GM19468 (cell line): Measurements from ENCODE around the gene CAP2.

Experiments used
- ATAC-seq: cut with Tn5 transposase; IDR thresholded peaks from one replicate; pipeline ENCODE4 v1.9.1; 2021; ENCODE audit warnings: mild to moderate bottlenecking, moderate library complexity, moderate number of reproducible peaks; ENCODE audit not compliant: unreplicated experiment; ENCODE audit errors: extremely low read depth

The CAP2 gene

DNA sequence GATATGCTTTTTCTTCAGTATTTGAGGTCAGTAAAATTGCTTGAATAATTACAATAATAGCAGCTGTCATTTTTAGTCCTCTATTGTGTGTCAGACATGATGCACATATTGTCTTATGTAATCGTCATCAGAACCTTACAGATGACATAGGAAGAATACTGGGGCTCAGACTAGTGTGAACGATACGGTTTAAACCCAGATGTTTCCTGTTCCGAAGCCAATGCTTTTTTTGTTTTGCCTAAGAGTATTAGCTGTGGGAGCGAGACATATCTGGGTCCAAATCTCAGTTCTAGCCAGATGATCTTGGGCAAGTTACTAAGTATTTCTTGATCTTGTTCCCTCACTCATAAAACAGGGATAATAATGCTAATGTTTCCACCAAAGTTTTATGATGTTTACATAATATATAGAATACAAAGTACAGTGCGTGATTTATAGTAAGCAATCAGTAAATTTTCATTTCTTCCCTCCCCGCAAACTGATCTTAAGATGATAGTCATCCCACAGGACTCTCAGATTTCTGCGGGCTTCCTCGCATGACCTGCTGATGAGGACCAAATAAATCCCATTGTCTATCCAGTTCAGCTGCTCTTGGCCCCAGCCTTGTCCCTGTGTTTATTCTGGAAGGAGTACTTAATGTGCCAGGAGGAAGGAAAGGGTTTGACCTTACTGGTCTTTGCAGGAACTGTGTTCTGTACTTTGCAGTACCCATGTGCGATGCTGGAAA is 98.2 kb downstream of the CAP2 start:
- ATAC-seq, result no peak

DNA sequence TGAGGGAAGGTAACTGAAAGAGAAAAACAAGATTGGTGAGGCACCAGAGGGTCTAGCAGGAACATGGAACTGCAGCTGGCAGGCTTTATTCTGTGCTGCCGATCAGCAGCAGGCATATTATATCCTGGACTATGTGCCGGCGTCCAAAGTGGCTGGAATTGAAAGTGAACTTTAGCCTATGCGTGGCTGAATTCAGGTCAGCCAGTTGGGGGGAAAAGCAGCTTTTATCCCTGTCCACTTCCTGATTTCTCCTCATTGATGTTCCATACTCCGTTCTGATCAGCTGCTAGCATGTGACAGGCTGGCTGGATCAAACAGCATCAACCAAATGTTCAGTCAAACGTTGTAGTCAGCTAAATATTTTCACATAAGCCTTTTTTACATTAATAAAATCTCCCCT is 99.0 kb downstream of the CAP2 start:
- no peak for ATAC-seq

DNA sequence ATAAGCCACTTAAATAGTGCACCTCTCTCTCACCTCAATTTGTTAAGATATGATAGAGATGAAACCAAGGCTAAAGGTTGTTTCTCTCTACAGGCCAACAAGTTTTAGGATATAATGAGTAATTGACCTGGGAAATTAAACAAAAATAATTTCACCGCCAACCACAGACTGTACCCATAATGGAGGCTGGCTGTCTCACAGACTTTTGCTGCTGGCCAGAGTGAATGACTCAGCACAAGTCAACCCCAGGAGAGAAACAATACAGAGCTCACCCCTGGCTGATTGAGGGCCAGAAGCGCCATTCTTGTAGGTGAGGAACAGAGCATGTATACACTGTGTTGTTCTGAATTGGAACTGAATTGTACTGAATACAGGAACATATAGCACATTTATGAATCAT is 99.9 kb downstream of the CAP2 start:
- no peak for ATAC-seq

DNA sequence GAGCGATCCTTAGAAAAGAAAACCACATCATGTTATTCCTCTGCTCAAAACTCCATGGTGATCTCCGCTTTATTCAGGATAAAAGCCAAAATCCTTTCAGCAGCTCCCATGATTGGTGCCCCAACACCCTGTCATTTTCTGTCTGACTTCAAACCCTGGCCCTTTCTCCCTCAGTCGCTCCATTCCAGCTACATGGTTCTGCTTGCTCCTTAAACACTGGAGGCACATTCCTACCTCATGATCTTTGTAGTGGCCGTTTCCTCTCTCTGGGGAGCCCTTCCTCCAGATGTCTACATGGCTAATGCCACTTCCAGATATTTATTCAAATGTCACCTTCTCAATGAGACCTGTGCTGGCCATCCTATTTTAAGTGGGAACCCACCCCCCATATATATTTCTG is 100.8 kb downstream of the CAP2 start:
- ATAC-seq, result no peak

DNA sequence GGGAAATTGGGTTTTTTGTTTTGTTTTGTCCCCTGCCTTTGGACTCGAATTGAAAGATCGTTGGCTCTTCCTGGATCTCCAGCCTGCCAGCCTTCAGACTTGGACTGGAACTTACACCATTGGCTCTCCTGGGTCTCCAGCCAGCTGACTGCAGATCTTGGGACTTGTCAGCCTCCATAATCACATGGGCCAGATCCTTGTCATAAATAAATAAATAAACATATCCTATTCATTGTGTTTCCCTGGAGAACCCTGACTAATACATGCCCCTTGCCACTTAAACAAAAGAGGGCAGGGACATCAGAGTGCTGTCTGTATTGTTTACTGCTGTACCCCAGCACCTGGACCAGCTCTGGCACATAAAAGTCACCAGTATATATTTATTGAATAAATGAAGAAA is 101.5 kb downstream of the CAP2 start:
- no peak for ATAC-seq

DNA sequence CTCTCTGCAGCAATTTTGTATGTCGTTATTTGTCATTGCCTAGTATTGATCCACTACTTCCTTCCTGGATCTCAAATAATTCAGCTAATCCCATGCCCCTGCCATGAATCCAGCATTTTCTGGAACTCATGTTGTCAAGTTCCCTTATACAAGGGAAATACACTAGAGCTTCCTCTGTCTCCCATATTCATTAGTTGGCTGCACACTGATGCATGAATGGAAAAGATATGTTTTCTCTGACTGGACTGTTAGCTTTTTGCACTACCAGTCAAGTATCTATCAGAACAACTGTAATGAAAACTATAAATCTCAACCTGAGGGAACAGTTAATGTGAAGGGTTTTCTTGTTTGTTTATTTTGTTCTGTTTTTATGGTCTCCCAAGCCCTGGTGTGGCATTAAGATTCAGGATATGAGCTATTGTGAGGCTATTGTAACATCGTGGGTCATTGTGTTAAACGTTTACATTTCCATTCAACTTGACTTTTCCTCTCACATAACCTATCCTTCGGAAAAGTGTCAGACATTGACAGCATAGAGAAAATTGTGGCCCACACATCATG is 104.2 kb downstream of the CAP2 start:
- no peak for ATAC-seq

DNA sequence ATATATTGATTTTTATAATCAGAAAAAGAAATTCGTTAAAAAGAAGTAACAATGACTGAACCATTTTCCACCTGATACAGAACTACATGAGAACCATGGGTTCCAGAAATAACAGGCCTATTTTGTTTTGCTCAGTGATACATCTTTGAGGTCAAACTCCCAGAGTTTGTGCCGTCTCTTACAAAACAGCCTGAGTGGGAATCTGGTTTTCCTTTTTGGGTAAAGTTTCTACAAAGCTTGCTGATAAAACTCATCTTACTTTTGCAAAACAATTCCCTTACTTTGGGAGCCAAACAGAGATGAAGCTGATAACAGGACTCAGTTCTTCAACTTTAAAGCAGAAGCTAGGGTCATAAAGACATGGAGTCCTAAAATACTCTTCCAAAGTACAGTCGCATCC is 108.0 kb downstream of the CAP2 start:
- ATAC-seq, result no peak

DNA sequence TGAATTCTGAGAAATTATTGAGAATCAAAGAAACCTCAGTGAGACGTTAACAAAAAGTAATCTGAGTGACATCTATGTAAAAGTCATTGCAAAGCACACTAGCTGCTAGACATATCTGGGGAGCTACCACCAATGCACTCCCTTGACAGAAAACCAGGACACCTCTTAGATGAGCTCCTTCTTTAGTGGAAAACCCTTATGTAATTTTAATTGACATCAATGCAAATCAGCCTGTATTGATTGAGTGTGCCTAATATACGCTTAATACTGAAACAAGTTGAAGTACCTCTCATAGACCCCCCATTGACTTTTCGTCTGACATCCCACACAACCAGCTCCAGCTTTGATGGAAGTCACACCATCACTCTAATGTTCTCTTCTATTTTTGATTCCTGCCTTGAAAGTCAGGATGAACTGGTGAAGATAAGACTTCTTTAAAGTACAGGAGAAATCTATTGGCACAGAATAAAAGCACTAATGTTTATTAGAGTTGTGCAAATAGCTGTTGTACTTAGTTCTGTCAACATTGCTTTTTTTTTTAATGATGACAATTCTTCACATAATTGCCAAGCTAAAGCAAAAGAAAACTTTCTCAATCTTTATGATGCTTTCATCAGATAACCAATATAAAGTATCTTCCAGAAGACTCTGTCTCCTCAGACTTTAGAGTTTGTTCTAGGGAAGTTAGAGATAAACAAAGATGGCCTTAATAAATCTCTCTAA is 108.7 kb downstream of the CAP2 start:
- no peak for ATAC-seq

DNA sequence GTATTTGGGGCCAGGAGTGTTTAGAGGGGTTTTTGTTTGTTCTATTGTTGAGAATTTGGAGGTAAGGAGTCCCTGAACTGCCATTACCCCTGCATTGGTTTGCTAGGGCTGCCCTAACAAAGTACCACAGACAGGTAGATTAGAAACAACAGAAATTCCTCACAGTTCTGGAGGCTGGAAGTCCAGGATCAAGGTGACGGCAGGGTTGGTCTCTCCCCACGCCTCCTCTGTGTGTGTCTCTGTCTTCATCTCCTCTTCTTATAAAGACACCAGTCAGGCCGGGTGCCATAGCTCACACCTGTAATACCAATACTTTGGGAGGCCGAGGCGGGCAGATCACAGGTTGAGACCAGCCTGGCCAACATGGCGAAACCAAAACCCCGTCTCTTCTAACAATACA is 109.7 kb downstream of the CAP2 start:
- ATAC-seq, result no peak

DNA sequence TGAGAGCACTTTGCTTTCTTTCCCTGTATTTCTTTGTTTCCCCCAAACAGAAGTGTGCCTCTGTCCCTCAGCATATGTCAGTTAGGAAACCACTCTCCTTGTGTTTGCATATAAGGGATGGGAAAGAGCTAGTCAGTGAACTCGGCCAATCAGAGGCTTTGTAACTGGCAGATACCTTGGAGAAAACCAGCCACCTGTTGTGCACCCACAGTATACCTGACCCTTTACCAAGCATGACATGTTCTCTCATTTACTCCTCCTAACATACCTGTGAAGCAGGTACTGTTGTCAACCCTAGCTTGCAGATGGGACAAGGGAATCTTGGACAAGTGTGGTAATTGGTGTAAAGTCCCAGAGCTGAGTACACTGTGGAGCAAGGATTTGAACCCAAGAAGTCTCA is 110.6 kb downstream of the CAP2 start:
- ATAC-seq, result no peak

DNA sequence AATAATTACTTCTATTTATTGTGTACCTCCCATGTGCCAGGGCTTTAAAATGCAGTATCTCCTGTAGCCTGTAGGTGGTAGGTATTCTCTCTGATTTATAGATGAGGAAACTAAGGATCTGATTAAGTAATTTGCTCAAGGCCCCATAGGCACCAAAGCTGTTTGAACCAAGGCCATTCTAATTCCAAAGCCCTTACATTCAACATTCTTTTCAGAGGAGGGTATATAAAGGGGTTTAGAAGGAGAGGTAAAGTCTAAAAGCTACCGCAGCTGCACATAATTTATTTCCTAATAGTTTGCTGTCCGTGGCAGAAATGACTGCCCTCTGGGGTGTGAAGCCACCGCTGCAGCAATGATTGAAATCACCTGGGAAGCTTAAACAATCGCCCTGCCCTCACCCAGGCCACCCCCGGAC is 111.7 kb downstream of the CAP2 start:
- no peak for ATAC-seq

DNA sequence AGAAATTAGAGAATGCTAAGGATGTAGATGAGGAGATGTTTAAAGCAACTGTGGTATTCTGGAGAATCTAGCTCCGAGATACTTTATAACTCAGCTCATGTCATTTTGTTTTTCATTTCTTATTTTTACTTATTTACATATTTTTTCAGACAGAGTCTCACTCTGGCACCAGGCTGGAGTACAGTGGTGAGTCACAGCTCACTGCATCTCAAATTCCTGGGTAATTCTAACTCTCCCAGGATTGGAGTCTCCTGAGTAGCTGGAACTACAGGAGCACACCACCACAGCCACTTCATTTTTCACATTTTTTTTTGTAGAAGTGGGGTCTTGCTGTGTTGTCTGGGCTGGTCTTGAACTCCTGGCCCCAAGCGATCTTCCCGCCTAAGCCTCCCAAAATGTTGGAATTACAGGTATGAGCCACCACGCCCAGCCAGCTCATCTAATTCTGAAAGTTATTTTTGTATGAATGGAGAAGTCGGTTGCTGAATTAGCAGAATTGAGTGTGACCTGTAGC is 112.4 kb downstream of the CAP2 start:
- ATAC-seq, result no peak

DNA sequence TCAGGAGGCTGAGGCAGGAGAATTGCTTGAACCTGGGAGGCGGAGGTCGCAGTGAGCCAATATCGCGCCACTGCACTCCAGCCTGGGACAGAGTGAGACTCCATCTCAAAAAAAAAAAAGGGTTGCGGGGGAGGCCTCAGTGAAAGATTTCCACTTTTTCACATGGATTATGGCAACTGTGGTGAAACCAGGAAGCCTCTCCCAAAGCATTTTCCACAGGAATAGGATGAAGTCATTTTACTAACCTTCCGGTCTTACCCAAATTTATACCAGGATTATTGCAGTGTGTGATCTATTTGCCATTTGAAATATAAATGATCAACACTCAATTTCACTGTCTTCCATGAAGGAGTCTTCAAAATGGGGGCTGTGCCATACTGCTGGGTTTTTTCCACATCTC is 113.1 kb downstream of the CAP2 start:
- no peak for ATAC-seq

DNA sequence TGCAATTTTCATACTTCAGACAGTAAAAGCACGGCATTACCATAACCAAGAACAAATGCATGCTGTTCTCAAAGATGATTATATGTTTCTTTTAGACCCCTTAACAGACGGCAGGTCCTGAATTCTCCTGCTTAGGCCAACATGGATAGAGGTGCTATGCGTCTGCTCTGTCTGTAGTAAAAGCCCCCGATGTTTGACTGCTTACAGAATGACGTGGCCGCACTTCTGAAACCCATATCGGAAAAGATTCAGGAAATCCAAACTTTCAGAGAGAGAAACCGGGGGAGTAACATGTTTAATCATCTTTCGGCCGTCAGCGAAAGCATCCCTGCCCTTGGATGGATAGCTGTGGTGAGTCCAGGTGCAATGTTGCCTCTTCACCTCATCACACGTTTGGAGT is 113.6 kb downstream of the CAP2 start:
- ATAC-seq, result no peak

DNA sequence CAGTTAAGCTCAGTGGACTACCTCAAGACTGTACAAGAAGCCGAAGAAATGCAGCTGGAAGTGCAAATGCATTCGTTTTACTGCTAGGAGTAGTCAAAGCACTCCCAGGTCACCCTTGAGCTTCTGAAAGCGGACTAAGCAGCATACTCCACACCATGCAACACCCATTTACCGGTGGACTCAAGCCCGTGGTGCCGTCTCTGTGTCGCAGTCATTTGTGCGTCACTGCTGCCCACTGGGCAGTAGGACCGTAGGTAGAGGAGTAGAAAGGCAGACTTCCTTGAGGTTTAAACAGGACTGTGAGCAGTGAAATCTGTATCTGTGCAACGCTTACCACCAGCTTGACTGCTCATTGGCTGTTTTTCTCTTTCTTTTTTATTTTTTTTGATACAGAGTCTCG is 117.7 kb downstream of the CAP2 start:
- ATAC-seq, result no peak

DNA sequence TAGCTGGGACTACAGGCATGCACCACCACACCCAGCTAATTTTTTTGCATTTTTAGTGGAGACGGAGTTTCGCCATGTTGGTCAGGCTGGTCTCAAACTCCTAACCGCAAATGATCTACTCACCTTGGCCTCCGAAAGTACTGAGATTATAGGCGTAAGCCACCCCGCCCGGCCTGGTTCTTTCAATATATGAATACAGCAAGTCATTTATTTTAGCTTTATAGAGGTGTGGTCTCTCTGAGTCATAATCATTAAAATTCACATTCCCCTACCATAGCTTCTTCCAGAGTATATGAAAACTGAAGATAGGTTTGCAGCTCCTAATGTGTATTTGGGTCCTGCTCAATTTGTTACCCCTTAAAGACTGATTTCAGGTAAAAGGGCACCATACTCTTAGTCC is 118.2 kb downstream of the CAP2 start:
- ATAC-seq, result no peak

DNA sequence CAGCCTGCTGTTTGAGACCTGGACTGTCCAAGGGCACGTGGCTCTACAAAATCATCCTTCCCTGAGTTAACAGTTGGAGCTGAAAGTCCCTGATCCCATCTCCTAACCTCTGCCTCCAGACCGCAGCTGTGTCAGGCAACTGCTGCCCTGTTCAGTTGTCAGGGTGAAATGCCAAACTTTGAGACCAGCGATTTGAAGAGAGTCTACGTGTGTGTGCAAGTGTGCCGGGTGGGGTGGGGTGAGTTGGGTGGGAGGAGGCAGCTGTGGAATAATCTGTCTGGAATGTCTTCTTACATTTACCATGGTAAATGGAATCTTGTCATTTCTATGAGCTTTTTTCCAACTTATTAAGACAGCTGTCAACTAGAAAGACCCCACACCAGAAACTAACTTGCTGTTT is 125.7 kb downstream of the CAP2 start:
- ATAC-seq, result no peak

DNA sequence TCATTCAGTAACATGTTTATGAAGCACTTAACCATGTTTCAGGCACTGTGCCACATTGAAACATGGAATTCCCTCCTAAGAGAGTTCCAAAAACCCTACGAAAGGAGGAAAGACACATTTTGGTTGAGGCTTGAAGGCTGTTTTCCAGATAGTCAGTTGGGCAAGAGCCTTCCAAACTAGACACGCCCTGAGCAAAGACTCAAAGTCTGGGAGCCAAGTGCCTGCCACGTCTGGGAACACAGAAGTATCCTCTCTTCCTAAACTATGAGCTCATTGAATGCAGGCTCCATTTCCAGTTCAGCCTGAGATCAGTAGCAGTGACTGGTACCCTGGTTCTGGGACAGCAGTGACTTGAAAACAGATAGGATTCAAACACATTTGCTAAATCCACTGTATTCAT is 132.2 kb downstream of the CAP2 start:
- ATAC-seq, result no peak

DNA sequence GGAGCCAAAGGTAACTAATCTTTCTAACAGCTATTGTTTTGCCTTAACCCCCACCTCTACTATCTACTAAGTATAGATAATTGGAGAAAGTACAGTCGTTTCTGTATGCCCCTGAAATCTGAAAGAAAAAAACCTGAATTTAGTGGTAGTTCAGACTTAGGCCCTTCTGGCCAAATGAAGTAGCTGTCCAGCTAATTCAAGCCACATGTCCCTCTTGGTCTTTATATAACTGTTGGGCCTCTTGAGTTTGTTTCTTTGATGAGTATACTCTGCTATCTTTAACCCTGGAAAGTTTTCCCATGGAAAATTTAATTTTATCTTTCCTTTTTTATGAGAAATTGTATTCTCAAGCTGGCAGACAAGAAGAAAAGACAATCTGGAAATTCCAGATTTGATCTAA is 133.7 kb downstream of the CAP2 start:
- ATAC-seq, result no peak

DNA sequence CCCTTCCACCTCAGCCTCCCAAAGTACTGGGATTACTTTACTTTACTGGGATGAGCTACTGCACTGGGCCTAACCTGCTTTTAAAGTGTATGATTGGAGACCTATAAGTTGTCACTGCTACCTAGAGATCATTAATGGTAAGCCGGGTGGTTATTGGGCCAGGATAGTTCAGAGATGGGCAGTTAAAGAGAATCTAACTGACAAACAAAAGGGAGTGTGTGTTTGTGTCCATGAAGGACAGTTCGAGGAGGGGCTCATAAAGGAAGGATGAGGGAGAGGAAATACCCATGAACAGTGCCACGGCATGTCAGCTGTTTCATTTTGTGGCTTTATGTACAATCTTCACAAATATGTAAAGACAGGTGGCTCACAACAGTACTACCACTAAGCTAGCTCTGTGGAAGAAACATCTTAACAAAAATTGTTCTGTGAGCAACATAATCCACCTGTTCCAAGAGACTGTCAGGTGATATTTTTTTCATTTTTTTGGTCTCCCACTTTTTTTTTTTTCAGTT is 137.0 kb downstream of the CAP2 start:
- ATAC-seq, result no peak

DNA sequence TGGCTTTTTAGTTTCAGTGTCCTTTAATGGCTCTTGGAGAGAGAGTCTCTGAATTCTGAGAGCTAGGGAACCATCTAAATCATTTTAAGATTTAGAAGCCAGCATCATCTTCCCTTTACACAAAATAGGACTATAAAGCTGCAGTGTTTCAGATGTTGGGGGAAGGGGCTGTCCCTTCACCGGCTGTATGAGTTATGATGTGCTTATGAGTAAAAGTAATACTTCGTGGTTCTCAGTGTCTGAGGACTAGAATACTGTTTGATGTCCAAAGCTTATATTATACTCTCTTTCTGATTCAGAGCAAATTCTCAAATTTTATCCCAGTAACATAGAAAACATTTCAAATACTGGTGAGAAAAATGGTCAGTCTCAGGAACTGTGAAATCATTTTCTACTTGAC is 143.2 kb downstream of the CAP2 start:
- no peak for ATAC-seq
